GM12892 (cell line): ENCODE measurements around the gene KIF5C.

Experiments used
- POLR2A ChIP-seq: IDR thresholded peaks from 2 replicates; pipeline ENCODE4 v1.6.1; 2011; ENCODE audit warnings: low read depth, low read length, control low read depth
- POLR2AphosphoS5 ChIP-seq: IDR thresholded peaks from 2 replicates; pipeline ENCODE4 v1.6.1; 2011; ENCODE audit warnings: low read depth, low read length, control low read depth
- TAF1 ChIP-seq: IDR thresholded peaks from 2 replicates; pipeline ENCODE4 v1.6.1; 2011; ENCODE audit warnings: low read depth, mild to moderate bottlenecking, control low read depth, low read length, borderline replicate concordance

- TF ChIP-seq POLR2A: no peak
- TF ChIP-seq POLR2AphosphoS5: no peak
- no peak for TF ChIP-seq TAF1
Measured at GRCh38 chr2:148996805-148997204, 121.8 kb downstream of the KIF5C start.
